AG09319 (cell line): ENCODE results near the gene SYNE1.

Experiments used
- DNase-seq: peaks from one replicate; pipeline ENCODE4 v3.0.0-alpha.2; 2010; ENCODE audit warnings: low read depth; ENCODE audit errors: extremely low read depth
- TF ChIP-seq, protein P1 (sequence below): IDR thresholded peaks from 2 replicates; pipeline ENCODE4 v1.5.1; 2011; ENCODE audit warnings: low read depth, mild to moderate bottlenecking, inconsistent platforms, low read length, moderate library complexity

The SYNE1 gene

GRCh38 chr6:152379423-152379822 is 257.7 kb downstream of the SYNE1 start:
- DNase-seq, result no peak
- TF ChIP-seq, protein P1, sequence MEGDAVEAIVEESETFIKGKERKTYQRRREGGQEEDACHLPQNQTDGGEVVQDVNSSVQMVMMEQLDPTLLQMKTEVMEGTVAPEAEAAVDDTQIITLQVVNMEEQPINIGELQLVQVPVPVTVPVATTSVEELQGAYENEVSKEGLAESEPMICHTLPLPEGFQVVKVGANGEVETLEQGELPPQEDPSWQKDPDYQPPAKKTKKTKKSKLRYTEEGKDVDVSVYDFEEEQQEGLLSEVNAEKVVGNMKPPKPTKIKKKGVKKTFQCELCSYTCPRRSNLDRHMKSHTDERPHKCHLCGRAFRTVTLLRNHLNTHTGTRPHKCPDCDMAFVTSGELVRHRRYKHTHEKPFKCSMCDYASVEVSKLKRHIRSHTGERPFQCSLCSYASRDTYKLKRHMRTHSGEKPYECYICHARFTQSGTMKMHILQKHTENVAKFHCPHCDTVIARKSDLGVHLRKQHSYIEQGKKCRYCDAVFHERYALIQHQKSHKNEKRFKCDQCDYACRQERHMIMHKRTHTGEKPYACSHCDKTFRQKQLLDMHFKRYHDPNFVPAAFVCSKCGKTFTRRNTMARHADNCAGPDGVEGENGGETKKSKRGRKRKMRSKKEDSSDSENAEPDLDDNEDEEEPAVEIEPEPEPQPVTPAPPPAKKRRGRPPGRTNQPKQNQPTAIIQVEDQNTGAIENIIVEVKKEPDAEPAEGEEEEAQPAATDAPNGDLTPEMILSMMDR, result no peak

DNA sequence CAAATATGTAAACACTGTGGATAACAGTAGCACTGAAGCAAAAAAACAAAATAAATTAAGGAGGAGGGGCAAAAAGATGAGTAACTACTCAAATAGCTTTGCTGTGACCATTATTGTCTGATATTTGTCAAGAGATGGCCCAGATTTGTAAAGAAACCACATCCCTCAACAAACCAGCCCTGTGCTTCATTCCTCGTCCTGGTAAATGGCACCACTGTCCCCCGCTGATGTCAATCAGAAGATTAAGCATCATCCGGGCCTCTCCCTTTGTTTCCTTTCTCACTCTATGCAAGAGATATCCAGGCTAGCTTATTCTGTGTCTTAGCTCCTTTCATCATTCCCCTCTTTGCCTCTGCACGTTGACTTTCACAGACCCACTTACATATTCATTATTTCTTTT is 259.0 kb downstream of the SYNE1 start:
- TF ChIP-seq, protein P1, result no peak
- no peak for DNase-seq

GRCh38 chr6:152375197-152375596 is 262.0 kb downstream of the SYNE1 start:
- TF ChIP-seq, protein P1, result no peak
- DNase-seq, result no peak

DNA sequence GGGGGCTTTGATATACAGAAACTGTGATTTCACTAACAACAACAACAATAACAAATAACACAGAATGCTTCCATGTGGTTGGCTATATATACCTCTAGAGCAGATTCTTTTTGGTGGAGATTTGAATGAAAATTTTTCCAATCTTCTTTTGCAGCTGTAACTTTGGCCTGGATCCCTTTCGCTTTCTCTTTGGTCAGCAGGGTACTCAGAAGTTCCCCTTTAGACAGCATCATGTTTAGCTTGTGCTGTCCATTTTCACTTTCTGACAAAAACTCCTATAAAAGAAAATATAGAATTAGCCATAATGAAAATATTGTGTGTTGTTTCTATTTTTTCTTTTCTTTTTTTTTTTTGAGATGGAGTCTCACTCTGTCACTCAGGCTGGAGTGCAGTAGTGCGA is 264.2 kb downstream of the SYNE1 start:
- no peak for DNase-seq
- TF ChIP-seq, protein P1, result no peak

- TF ChIP-seq, protein P1, result no peak
- no peak for DNase-seq
Measured at GRCh38 chr6:152371775-152372174, 265.4 kb downstream of the SYNE1 start.

DNA sequence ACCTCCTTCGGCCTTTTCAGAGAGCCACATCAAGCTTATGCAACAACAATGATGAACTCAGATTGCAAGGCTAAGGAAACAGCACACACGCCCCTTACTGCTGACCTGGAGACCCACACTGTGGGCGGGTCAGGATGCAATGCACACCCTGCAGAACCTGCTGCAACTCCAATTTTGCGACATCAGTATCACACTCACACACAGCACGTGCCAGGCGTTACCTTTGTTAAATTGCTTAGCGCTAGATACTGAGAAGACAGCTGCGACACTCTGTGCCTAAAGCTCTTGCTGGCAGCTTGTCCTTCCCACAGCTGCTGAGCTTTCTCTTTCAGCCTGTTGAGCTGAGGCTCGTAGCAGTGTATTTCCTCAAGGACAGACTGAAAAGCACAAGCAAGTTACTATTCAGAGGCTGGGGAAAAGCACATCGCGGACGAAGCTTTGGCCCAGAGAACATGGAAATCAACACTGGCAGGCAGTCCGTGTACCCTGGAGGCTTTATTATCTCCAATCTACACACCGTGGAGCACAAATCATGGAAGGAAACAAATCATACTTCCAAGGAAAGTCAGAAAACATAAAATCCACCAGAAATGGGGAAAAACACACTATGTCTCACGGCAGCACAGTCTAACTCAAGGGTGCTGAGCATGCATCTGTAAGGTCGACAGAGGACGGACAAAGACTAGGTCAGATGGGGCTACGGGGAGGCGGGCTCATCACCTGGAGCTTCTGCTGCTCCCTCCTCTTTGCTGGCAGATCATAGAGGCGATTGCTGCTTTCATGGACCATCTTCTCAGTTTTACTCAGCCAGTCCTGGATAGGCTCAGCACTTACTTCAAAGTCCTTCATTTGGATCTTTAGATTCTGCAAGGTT is 268.2 kb downstream of the SYNE1 start:
- DNase-seq, result no peak
- TF ChIP-seq, protein P1, result no peak

GRCh38 chr6:152364866-152365265 is 272.3 kb downstream of the SYNE1 start:
- no peak for DNase-seq
- TF ChIP-seq, protein P1, result no peak
